ENCODE results near the gene SFTPB. TPM values are rescaled to one million over a fixed set of nuclear protein-coding genes. Genes with fewer than 3 reads are reported as not detected.

The SFTPB gene
- total RNA-seq, 2 experiments from 2014 or later: not detected

DNA sequence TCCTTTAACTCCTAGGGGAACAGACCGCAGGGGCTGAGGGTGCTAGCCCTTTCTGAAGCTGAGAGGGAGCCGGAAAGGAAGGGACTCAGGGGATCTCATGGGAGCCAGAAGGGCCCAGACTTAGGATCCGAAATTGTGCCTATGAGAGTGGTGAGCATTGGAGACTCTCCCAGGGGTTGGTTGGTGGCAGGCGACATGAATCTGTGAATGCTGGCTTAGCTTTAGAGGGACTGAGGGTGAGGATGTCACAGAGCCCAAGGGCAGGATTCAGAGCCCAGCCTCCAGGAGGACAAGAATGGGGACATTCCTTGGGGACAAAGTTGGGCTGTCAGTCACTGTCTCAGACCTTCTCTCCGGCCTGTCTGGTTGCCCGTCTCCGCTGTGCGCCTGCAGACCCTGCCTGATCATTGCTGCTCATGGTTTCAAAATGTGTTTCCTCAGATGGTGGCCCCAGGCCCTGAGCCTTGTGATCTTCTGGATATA, 43.6 kb upstream of the SFTPB start:
- Histone ChIP-seq H3K9me3 (ENCODE audit: low read length) (no peaks in the 10 kb centered on the region), H3K4me1 (ENCODE audit: insufficient read depth, low read length, poor library complexity, severe bottlenecking) (no peaks in the 10 kb centered on the region), H3K36me3 (ENCODE audit: insufficient read depth, low read length) (no peaks in the 10 kb centered on the region), H3K79me2 (ENCODE audit: insufficient read depth, low read depth, low read length) (no peaks in the 10 kb centered on the region), H3K4me3 (ENCODE audit: low read depth, low read length, poor library complexity, severe bottlenecking) (no peak overlapping the region), H2AFZ (ENCODE audit: low read length) (no peak overlapping the region), H3K9me2 (ENCODE audit: insufficient read depth, low read length) (no peaks in the 10 kb centered on the region), H4K20me1 (ENCODE audit: insufficient read depth, low read length) (no peaks in the 10 kb centered on the region), H3K4me2 (ENCODE audit: low read length) (no peak overlapping the region), H3K27ac (ENCODE audit: low read depth, low read length, poor library complexity, severe bottlenecking) (no peak overlapping the region)
- BruUV-seq (replicated peaks): no TSS peak
- POLR2A ChIA-PET: no interaction called here
- CTCF ChIA-PET (ENCODE audit: unreplicated experiment): no interaction called here
- no peak for DNase-seq (ENCODE audit: low spot score)
- intact Hi-C loops (cut with micrococcal nuclease; ENCODE audit: unreplicated experiment): no loop called here
- TF ChIP-seq EZH2phosphoT487 (IDR thresholded peaks at IDR 0.05; ENCODE audit: borderline replicate concordance, low read depth, low read length) (no peak), CTCF (conservative IDR thresholded peaks at IDR 0.05; ENCODE audit: low read length) (no peak)

DNA sequence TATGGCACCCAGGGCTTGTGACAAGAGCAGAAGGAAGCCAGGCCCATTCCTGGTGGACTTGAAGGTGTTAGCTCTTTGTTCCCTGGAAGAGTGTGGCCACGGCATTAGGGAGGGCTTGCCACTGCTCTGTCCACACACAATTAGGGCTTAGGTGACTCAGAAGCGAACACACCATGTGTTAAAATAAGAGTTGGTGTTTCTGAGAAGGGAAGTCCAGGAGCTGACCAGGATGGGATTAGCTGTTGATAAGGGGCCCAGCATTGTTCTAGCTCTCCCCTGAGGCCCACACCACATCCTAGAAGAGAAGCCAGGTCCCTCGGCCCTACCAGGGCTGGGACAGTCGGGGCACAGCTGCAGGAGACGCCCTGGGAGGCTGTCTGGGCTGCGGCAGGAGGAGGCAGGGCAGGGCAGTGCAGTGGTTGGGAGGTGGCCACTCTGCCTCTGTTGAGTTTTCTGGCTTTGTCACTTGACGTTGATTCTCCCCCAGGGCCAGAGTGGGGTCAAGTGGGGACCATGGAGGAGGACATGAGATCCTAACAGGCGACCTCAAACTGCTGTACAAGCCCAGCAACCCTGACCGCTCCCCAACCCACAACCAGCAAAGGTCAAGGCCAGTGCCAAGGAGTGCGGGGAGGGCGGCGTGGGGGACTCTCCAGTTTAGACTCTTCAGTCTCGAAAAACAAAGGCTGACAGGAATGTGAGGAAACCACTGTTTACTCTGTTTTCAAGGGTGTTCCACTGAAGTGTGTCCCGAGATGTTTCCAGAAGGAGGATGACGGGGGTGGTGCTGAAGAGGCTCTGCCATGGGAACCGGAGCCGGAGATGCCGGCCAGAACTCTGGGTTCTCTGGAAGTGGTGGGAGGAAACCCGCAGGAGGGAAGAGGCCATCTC, 42.9 kb upstream of the SFTPB start:
- Histone ChIP-seq H3K4me2 (ENCODE audit: low read length) (no peak overlapping the region), H3K27ac (ENCODE audit: low read depth, low read length, poor library complexity, severe bottlenecking) (no peak overlapping the region), H3K4me1 (ENCODE audit: insufficient read depth, low read length, poor library complexity, severe bottlenecking) (no peaks in the 10 kb centered on the region), H2AFZ (ENCODE audit: low read length) (no peak overlapping the region), H3K79me2 (ENCODE audit: insufficient read depth, low read depth, low read length) (no peaks in the 10 kb centered on the region), H3K9me2 (ENCODE audit: insufficient read depth, low read length) (no peaks in the 10 kb centered on the region), H3K36me3 (ENCODE audit: insufficient read depth, low read length) (no peaks in the 10 kb centered on the region), H4K20me1 (ENCODE audit: insufficient read depth, low read length) (no peaks in the 10 kb centered on the region), H3K4me3 (ENCODE audit: low read depth, low read length, poor library complexity, severe bottlenecking) (no peak overlapping the region), H3K9me3 (ENCODE audit: low read length) (no peaks in the 10 kb centered on the region)
- POLR2A ChIA-PET: no interaction called here
- CTCF ChIA-PET (ENCODE audit: unreplicated experiment): no interaction called here
- no TSS peak for BruUV-seq (replicated peaks)
- intact Hi-C loops (cut with micrococcal nuclease; ENCODE audit: unreplicated experiment): no loop called here
- TF ChIP-seq EZH2phosphoT487 (IDR thresholded peaks at IDR 0.05; ENCODE audit: borderline replicate concordance, low read depth, low read length) (no peak), CTCF (conservative IDR thresholded peaks at IDR 0.05; ENCODE audit: low read length) (no peak)
- no peak for DNase-seq (ENCODE audit: low spot score)

- TF ChIP-seq EZH2phosphoT487 (IDR thresholded peaks at IDR 0.05; ENCODE audit: borderline replicate concordance, low read depth, low read length) (no peak), CTCF (conservative IDR thresholded peaks at IDR 0.05; ENCODE audit: low read length) (no peak)
- CTCF ChIA-PET (ENCODE audit: unreplicated experiment): no interaction called here
- Histone ChIP-seq H3K4me2 (ENCODE audit: low read length) (no peak overlapping the region), H4K20me1 (ENCODE audit: insufficient read depth, low read length) (no peaks in the 10 kb centered on the region), H3K4me3 (ENCODE audit: low read depth, low read length, poor library complexity, severe bottlenecking) (no peak overlapping the region), H2AFZ (ENCODE audit: low read length) (no peak overlapping the region), H3K4me1 (ENCODE audit: insufficient read depth, low read length, poor library complexity, severe bottlenecking) (peaks cover 11% of the 10 kb centered on the region), H3K27ac (ENCODE audit: low read depth, low read length, poor library complexity, severe bottlenecking) (no peak overlapping the region), H3K9me3 (ENCODE audit: low read length) (no peaks in the 10 kb centered on the region), H3K36me3 (ENCODE audit: insufficient read depth, low read length) (no peaks in the 10 kb centered on the region), H3K79me2 (ENCODE audit: insufficient read depth, low read depth, low read length) (no peaks in the 10 kb centered on the region), H3K9me2 (ENCODE audit: insufficient read depth, low read length) (no peaks in the 10 kb centered on the region)
- no peak for DNase-seq (ENCODE audit: low spot score)
- POLR2A ChIA-PET: interaction anchor here (0.5 kb wide), 1 partner anchor 194 kb away, joined by 3 read pairs; no protein-coding TSS in a partner anchor
- no TSS peak for BruUV-seq (replicated peaks)
- intact Hi-C loops (cut with micrococcal nuclease; ENCODE audit: unreplicated experiment): loop anchor here (5.0 kb wide), 1 partner anchor 72 kb away; no protein-coding TSS in a partner anchor
Observed at GRCh38 chr2:85709401-85709811, 41.4 kb upstream of the SFTPB start.
